Prostate gland (tissue), 2 donors: Measurements from ENCODE around the gene C1QTNF12.

ENCODE experiments used
- POLR2AphosphoS5 ChIP-seq: sonication (generic); formaldehyde crosslinking; IDR thresholded peaks from one replicate; pipeline ENCODE4 v1.6.1; 2017; ENCODE audit warnings: antibody characterized with exemption
- TF ChIP-seq, protein P1 (sequence below), 4 experiments: fragments of 200-600 bp in 2 of 4; fragments of 450-650 bp in 2 of 4; sonication (generic) in 2 of 4; IDR thresholded peaks; 1 replicate in 3 of 4; 2 replicates in 1 of 4; pipeline ENCODE4 v1.5.1; 2016 to 2019; ENCODE audit warnings: antibody characterized with exemption in 4 of 4, mild to moderate bottlenecking in 2 of 4, moderate library complexity in 2 of 4

- TF ChIP-seq, protein P1, sequence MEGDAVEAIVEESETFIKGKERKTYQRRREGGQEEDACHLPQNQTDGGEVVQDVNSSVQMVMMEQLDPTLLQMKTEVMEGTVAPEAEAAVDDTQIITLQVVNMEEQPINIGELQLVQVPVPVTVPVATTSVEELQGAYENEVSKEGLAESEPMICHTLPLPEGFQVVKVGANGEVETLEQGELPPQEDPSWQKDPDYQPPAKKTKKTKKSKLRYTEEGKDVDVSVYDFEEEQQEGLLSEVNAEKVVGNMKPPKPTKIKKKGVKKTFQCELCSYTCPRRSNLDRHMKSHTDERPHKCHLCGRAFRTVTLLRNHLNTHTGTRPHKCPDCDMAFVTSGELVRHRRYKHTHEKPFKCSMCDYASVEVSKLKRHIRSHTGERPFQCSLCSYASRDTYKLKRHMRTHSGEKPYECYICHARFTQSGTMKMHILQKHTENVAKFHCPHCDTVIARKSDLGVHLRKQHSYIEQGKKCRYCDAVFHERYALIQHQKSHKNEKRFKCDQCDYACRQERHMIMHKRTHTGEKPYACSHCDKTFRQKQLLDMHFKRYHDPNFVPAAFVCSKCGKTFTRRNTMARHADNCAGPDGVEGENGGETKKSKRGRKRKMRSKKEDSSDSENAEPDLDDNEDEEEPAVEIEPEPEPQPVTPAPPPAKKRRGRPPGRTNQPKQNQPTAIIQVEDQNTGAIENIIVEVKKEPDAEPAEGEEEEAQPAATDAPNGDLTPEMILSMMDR (IDR thresholded peaks at IDR 0.05), result no peak
- no peak for TF ChIP-seq POLR2AphosphoS5
Observed at GRCh38 chr1:1199961-1200875, 46.3 kb downstream of the C1QTNF12 start.
